Breast epithelium (tissue), 4 donors: Measurements from ENCODE around the gene ZKSCAN4. TPM values are rescaled to one million over a fixed set of nuclear protein-coding genes. Genes with fewer than 3 reads are reported as not detected.

Experiments used
- DNase-seq, 2 donors: peaks; one replicate each; pipeline ENCODE4 v3.0.0-alpha.2; 2019; ENCODE audit warnings: low spot score in 2 of 2
- H3K27ac ChIP-seq, 2 donors: fragments of 200-600 bp; sonication (generic) in 1 of 2; one replicate each; pipeline ENCODE4 v1.5.1; 2016 to 2019; ENCODE audit warnings: mild to moderate bottlenecking in 1 of 2
- H3K27me3 ChIP-seq, 2 donors: fragments of 200-600 bp; sonication (generic) in 1 of 2; one replicate each; pipeline versions ENCODE4 v1.5.1 to v1.6.0; 2017 to 2019; ENCODE audit warnings: control low read depth in 1 of 2, mild to moderate bottlenecking in 1 of 2
- H3K36me3 ChIP-seq: fragments of 200-600 bp; one replicate; pipeline ENCODE4 v1.5.1; 2019
- H3K4me1 ChIP-seq, 2 donors: fragments of 200-600 bp; sonication (generic); one replicate each; pipeline ENCODE4 v1.5.1; 2016 to 2019; ENCODE audit warnings: control low read depth in 1 of 2
- H3K4me3 ChIP-seq, 3 donors: fragments of 200-600 bp; sonication (generic); 1 replicate in 2 of 3; 2 replicates in 1 of 3; pipeline ENCODE4 v1.5.1; 2016 to 2019; ENCODE audit warnings: mild to moderate bottlenecking in 3 of 3, moderate library complexity in 2 of 3
- H3K9me3 ChIP-seq, 2 donors: fragments of 200-600 bp; sonication (generic) in 1 of 2; one replicate each; pipeline ENCODE4 v1.5.1; 2016 to 2019; ENCODE audit warnings: control low read depth in 1 of 2
- CTCF ChIP-seq, 3 donors: fragments of 450-650 bp; IDR thresholded peaks; one replicate each; pipeline ENCODE4 v1.5.1; 2016 to 2017; ENCODE audit warnings: antibody characterized with exemption in 3 of 3, mild to moderate bottlenecking in 3 of 3, moderate library complexity in 3 of 3
- POLR2A ChIP-seq: fragments of 450-650 bp; IDR thresholded peaks from one replicate; pipeline ENCODE4 v1.6.1; 2016; ENCODE audit warnings: antibody characterized with exemption, mild to moderate bottlenecking, moderate library complexity
- POLR2AphosphoS5 ChIP-seq, 3 donors: sonication (generic); formaldehyde crosslinking; IDR thresholded peaks; one replicate each; pipeline ENCODE4 v1.6.1; 2017; ENCODE audit warnings: antibody characterized with exemption in 3 of 3
- intact Hi-C: fragments of 100-400 bp; cut with DNase I; formaldehyde crosslinking; loops from one replicate; pipeline ENCODE4 v1.15.1; 2023; ENCODE audit warnings: low total_unique reads
- total RNA-seq, 3 donors: library from RNA; depleted of rRNA; stranded (reverse); fragments of >200 nt; gene quantifications; one replicate each; pipeline ENCODE4 v1.1.0, GENCODE V29; 2016

Gene ZKSCAN4
- total RNA-seq, 3 donors from 2014 or later = 2.4 to 7.2 (median 5.9) TPM

GRCh38 chr6:28258877-28259777 lies 7.1 kb upstream of the ZKSCAN4 start, which contains the start of gene NKAPL:
NKAPL (plus strand) TSS chr6:28259297; CDS start chr6:28259372, 75 bp downstream.
- TF ChIP-seq POLR2A = no peak
- TF ChIP-seq POLR2AphosphoS5 (IDR thresholded peaks at IDR 0.05) = peak in 1 of 3 donors; percentile 29
- Histone ChIP-seq H3K27ac (no peak within 1 kb of the TSS), H3K27me3 (peaks cover 0 to 7% of the 10 kb centered on the region in 2 donors), H3K4me3 (peak within 1 kb of the TSS; percentile 28 to 68 (median 48)), H3K4me1 (no peaks in the 10 kb centered on the region), H3K36me3 (no peaks in the 10 kb centered on the region), H3K9me3 (peaks cover 7 to 12% of the 10 kb centered on the region in 2 donors)
- intact Hi-C loops = no loop called here
- peak in 1 of 2 donors; percentile 61 for DNase-seq

- TF ChIP-seq POLR2AphosphoS5 (IDR thresholded peaks at IDR 0.05) = no peak
- no peak for TF ChIP-seq POLR2A
- no peak for TF ChIP-seq CTCF (IDR thresholded peaks at IDR 0.05)
- Histone ChIP-seq H3K27me3 (peaks cover 0 to 7% of the 10 kb centered on the region in 2 donors), H3K4me1 (peaks cover 2 to 5% of the 10 kb centered on the region in 2 donors), H3K36me3 (no peaks in the 10 kb centered on the region), H3K4me3 (no peak overlapping the region), H3K27ac (no peak overlapping the region), H3K9me3 (peaks cover 7 to 12% of the 10 kb centered on the region in 2 donors)
- DNase-seq = no peak
- intact Hi-C loops = no loop called here
Observed at GRCh38 chr6:28257042-28257441, 5.0 kb upstream of the ZKSCAN4 start.

- Histone ChIP-seq H3K4me3 (no peak overlapping the region), H3K9me3 (peaks cover 0 to 1% of the 10 kb centered on the region in 2 donors), H3K27me3 (peaks cover 0 to 7% of the 10 kb centered on the region in 2 donors), H3K4me1 (peaks cover 2 to 5% of the 10 kb centered on the region in 2 donors), H3K27ac (no peak overlapping the region), H3K36me3 (no peaks in the 10 kb centered on the region)
- intact Hi-C loops = no loop called here
- TF ChIP-seq POLR2AphosphoS5 (IDR thresholded peaks at IDR 0.05) (no peak), POLR2A (no peak), CTCF (IDR thresholded peaks at IDR 0.05) (no peak)
- DNase-seq = no peak
Observed at GRCh38 chr6:28254121-28254519, 2.1 kb upstream of the ZKSCAN4 start.

GRCh38 chr6:28251661-28252008 lies 434 bp downstream of the ZKSCAN4 start:
- intact Hi-C loops = no loop called here

GRCh38 chr6:28250747-28251146 lies 1.3 kb downstream of the ZKSCAN4 start:
- Histone ChIP-seq H3K4me3 (peak overlapping the region in 2 of 3 donors; percentile 24 to 62), H3K36me3 (no peaks in the 10 kb centered on the region), H3K27me3 (peaks cover 0 to 7% of the 10 kb centered on the region in 2 donors), H3K27ac (no peak overlapping the region), H3K9me3 (no peaks in the 10 kb centered on the region), H3K4me1 (peaks cover 2 to 5% of the 10 kb centered on the region in 2 donors)
- no peak for DNase-seq
- intact Hi-C loops = no loop called here
- TF ChIP-seq CTCF (IDR thresholded peaks at IDR 0.05) (no peak), POLR2A (no peak), POLR2AphosphoS5 (IDR thresholded peaks at IDR 0.05) (no peak)

More at GRCh38 chr6:28251661-28252008, 434 bp downstream of the ZKSCAN4 start:
- no peak for DNase-seq
- Histone ChIP-seq H3K36me3 (no peaks in the 10 kb centered on the region), H3K27ac (peak overlapping the region in 1 of 2 donors; percentile 45), H3K4me1 (peaks cover 2 to 5% of the 10 kb centered on the region in 2 donors), H3K9me3 (no peaks in the 10 kb centered on the region), H3K27me3 (peaks cover 0 to 7% of the 10 kb centered on the region in 2 donors), H3K4me3 (peak overlapping the region; percentile 61 to 90 (median 62))
- TF ChIP-seq POLR2A (no peak), CTCF (IDR thresholded peaks at IDR 0.05) (no peak), POLR2AphosphoS5 (IDR thresholded peaks at IDR 0.05) (no peak)
